HG03378 (cell line): Measurements from ENCODE around the gene ZBTB45.
"Not testable (repeated sequence)": the region's sequence is repeated elsewhere in the genome, so short reads cannot be mapped to it uniquely, and the experiment has no call there.

ENCODE experiments used
- ATAC-seq: cut with Tn5 transposase; IDR thresholded peaks from one replicate; pipeline ENCODE4 v1.9.1; 2021; ENCODE audit warnings: mild to moderate bottlenecking, moderate library complexity; ENCODE audit not compliant: unreplicated experiment

The ZBTB45 gene

GRCh38 chr19:58513213-58513693 lies 6.4 kb downstream of the ZBTB45 start:
- ATAC-seq, result no peak

DNA sequence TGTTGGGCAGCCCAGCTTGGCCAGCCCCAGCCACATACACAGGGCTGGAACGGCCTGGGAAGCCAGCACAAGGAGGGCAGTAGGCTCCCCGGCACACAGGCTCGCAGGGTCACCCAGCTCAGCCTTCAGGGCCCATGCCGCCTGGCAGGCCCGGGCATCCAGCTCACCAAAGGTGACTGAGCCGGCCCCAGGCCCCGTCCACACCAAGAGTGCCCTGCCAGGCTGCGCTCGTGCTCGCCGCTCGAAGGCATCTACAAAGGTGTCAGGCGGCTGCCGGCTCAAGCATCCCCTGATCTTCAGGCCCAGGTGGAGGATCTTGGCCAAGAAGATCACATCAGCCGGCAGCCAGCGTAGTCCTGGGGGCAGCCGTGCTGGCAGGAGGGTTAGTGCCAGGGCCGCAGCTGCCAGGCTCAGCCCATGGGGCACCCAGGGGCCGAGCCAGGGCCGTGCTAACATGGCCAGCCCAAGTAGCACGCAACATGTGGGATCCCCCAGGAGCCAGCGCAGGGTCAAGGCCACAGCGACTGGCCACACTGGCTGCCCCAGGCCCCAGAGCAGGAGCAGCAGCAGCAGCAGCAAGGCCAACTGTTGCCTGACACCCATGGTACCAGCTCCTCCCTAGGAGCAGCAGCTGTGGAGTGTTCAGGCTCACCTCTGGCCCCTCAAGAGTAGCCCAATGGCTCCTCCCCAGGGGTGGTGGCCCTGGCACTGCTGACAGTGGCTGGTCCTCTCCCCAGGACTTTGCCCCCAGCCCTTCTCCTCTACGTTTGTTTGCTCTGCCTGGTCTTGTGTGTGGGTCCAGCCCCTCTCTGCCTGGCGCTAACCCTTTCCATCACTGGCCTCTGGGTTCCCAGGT lies 8.0 kb downstream of the ZBTB45 start, which contains the start of gene SLC27A5:
SLC27A5 (minus strand) TSS at position 640 of the 856 bp plus-strand sequence; CDS start at position 603, 37 bp downstream.
- ATAC-seq, result no peak

- ATAC-seq, result no peak
Observed at GRCh38 chr19:58510084-58510862, 9.3 kb downstream of the ZBTB45 start.

- no peak for ATAC-seq
Observed at GRCh38 chr19:58509731-58510083, 9.9 kb downstream of the ZBTB45 start.

- ATAC-seq, result not testable (repeated sequence)
Observed at GRCh38 chr19:58507602-58508223, 11.9 kb downstream of the ZBTB45 start.

GRCh38 chr19:58500242-58500641 lies 19.4 kb downstream of the ZBTB45 start:
- ATAC-seq, result no peak

DNA sequence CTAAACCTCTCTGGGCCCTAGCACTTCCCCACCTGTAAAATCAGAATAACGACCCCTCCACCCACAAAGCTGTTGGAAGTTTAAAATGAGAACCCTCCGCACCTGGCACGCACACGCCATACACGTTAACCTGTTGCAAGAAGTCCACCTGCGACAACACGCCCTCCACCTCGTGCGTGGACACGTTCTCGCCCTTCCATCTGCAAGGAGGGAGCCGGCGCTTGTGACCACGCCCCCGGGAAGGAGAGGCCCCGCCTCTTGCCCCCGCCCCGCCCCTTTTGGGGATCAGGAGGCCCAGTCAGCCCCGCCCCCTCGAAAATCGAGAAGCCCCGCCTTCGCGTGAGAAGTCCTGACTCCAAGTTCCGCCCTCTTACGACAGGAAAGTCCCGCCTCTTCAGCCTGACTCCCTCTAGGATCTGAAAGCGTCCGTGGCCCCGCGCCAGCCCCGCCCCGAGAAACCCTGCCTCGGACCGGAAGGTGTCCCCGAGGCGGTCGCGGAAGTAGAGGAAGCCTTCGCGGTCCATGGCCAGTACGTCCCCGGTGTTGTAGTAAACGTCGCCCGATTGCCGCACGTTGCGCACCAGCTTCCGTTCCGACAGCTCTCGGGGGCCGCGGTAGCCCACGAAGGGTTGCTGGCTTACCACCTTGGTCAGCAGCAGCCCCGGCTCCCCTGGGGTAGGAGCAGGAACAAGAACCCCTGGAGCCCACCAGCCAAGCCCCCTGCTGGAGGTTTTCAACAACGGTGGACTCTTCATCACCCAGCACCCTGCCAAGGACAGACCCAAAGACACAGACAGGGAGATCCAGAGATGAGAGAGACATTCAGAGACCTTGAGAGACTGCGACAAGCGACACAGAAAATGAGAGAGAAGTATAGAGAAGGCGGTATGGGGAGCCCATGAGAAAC lies 20.3 kb downstream of the ZBTB45 start:
- ATAC-seq, result peak; percentile 75

GRCh38 chr19:58498316-58499020 lies 21.1 kb downstream of the ZBTB45 start:
- ATAC-seq, result no peak

DNA sequence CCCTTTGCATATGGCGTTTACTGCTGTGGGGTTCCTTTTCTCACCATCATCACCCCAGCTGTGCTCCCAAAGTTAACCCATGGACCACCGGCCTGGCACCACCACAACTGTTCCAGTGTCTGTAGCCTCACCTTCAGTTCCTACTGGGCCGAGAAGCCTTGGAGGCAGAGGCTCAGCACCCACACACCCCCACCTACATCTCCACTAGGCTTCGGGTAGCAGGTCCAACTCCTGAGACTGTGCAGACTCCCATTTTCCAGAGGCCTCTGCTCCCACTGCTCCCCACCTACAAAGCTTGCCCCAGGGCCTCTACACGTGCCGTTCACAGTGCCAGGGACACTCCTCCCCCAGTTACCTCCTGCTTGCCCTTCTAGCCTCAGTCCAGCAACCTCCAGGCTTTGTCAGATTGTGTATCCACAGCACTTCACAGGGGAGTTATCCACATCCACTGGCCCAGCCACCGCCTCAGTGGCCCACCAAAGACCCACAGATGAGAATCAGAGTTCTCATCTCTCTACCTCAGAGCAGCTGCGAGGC lies 21.9 kb downstream of the ZBTB45 start:
- no peak for ATAC-seq

DNA sequence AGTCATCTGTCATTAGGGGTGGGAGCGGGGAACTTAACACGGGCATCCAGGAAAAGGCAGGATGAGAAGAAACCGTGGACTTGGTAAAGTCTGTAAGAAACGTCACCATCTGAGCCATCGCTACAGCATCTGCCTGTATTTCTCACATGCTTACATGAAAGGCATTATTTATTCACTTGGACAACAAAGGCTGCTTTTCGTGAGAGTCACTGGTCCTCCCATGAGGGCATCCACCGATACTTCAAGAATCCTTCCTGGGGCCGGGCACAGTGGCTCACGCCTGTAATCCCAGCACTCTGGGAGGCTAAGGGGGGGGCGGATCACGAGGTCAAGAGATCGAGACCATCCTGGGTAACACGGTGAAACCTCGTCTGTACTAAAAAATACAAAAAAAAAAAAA lies 27.3 kb downstream of the ZBTB45 start:
- no peak for ATAC-seq

GRCh38 chr19:58491393-58491792 lies 28.2 kb downstream of the ZBTB45 start:
- no peak for ATAC-seq

DNA sequence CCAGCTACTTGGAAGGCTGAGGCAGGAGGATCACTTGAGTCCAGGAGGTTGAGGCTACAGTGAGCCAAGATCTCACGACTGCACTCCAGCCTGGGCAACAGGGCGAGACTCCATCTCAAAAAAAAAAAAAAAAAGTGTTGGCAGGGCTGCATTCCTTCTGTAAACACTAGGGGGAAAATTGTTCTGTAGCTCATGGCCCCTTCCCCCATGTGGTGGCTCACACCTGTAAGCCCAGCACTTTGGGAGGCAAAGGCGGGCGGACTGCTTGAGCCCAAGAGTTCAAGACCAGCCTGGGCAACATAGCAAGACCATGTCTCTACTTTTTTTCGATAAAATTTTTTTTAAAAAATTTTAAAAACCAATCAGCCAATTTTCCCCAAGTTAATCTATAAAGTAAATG lies 35.3 kb downstream of the ZBTB45 start:
- not testable (repeated sequence) for ATAC-seq

DNA sequence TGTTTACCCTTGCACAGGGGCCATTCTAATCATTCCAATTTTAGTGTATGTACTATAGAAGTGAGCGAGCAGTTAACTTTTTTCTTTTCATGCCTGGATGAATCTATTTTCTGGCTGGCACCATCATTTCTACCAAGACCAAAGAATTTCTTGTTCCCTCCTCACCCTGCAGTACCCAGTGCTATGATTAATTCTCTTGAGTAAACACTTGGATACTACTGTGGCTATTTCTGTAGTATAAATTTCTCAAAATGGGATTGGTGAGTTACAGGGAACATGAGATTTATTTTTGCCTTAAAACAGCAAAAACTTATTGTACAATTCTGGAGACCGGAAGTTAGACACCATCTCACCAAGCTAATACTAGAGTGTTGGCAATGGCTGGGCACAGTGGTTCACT lies 35.8 kb downstream of the ZBTB45 start:
- no peak for ATAC-seq

- no peak for ATAC-seq
Observed at GRCh38 chr19:58482372-58482771, 37.2 kb downstream of the ZBTB45 start.

DNA sequence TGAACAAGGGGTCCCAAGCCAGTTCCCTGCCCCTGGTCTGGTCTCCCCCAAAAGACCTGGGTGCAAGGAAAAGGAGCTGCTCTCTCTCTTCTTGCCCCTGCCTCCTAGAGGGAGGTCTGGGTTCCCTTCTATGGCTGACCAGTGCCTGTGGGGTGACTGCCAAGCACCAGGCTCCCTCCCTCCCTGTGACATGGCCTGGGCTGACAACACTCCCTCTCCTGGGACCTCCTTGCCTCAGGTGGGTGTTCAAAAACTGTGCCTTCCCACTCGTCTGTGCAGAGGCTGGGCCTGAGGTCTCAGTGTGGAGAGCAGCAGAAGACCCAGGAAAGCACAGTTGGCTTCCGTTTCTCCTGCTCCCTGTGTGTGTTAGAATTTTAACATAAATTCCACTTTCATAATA lies 38.8 kb downstream of the ZBTB45 start:
- no peak for ATAC-seq

- ATAC-seq, result no peak
Observed at GRCh38 chr19:58480481-58480830, 39.2 kb downstream of the ZBTB45 start.

GRCh38 chr19:58479736-58480480 lies 39.7 kb downstream of the ZBTB45 start:
- no peak for ATAC-seq

DNA sequence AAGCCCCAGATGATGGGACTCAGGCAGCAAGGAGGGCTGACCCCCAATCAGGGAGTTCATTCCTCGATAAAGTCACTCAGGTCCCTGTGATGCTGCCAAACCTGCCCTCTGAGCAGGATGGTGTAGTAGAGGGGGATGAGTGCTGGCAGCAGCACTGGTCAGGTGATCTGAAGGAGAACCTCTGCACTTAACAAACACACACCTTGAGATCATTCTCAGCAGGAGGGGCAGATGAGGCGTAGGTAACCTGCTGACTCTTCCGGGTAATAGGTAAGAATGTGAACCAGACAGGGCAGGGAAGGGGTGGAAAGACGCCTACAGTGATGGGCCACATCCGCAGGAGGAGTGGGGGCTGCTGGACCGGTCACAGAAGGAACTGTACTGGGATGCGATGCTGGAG lies 40.3 kb downstream of the ZBTB45 start:
- no peak for ATAC-seq

GRCh38 chr19:58477871-58478270 lies 41.7 kb downstream of the ZBTB45 start:
- no peak for ATAC-seq
